Mononuclear cell (primary cell): Measurements from ENCODE around the gene NEDD4. TPM values are rescaled to one million over a fixed set of nuclear protein-coding genes. Genes with fewer than 3 reads are reported as not detected.
"Not testable (repeated sequence)": the region's sequence is repeated elsewhere in the genome, so short reads cannot be mapped to it uniquely, and the experiment has no call there.

Experiments used
- H3K27me3 ChIP-seq: 2 replicates; pipeline ENCODE4 v1.6.0; 2011; ENCODE audit warnings: low read length, control low read depth; ENCODE audit not compliant: insufficient read depth
- H3K4me1 ChIP-seq: 2 replicates; pipeline ENCODE4 v1.5.1; 2011; ENCODE audit warnings: mild to moderate bottlenecking, low read length, control low read depth; ENCODE audit not compliant: insufficient read depth
- H3K4me3 ChIP-seq: 2 replicates; pipeline ENCODE4 v1.5.1; 2011; ENCODE audit warnings: mild to moderate bottlenecking, low read length, moderate library complexity
- H3K9me3 ChIP-seq: 2 replicates; pipeline ENCODE4 v1.5.1; 2011; ENCODE audit warnings: low read depth, mild to moderate bottlenecking, control low read depth, low read length
- total RNA-seq: library from RNA; depleted of rRNA; stranded (reverse); fragments of >200 nt; gene quantifications from one replicate; pipeline ENCODE4 v1.2.3, GENCODE V29; 2012

Gene NEDD4
- total RNA-seq, 1 donor: 2.6 TPM

GRCh38 chr15:55954862-55955605 is 38.4 kb downstream of the NEDD4 start:
- no peak overlapping the region for H3K4me3 ChIP-seq
- no peaks in the 10 kb centered on the region for H3K9me3 ChIP-seq
- H3K4me1 ChIP-seq: no peaks in the 10 kb centered on the region
- H3K27me3 ChIP-seq: no peaks in the 10 kb centered on the region

GRCh38 chr15:55952501-55953274 is 40.7 kb downstream of the NEDD4 start:
- H3K9me3 ChIP-seq, H3K4me3 ChIP-seq, H3K27me3 ChIP-seq, H3K4me1 ChIP-seq: not testable (repeated sequence)

GRCh38 chr15:55944606-55945005 is 48.8 kb downstream of the NEDD4 start:
- H3K27me3 ChIP-seq, H3K4me3 ChIP-seq, H3K9me3 ChIP-seq: not testable (repeated sequence)
- peaks cover 20% of the 10 kb centered on the region for H3K4me1 ChIP-seq

- H3K9me3 ChIP-seq: no peaks in the 10 kb centered on the region
- peaks cover 20% of the 10 kb centered on the region for H3K4me1 ChIP-seq
- H3K4me3 ChIP-seq: no peak overlapping the region
- no peaks in the 10 kb centered on the region for H3K27me3 ChIP-seq
These were observed 51.1 kb downstream of the NEDD4 start for GRCh38 chr15:55942332-55942731.

- Histone ChIP-seq H3K4me1 (peaks cover 6% of the 10 kb centered on the region), H3K27me3 (no peaks in the 10 kb centered on the region), H3K9me3 (no peaks in the 10 kb centered on the region), H3K4me3 (no peak overlapping the region)
These were observed 56.4 kb downstream of the NEDD4 start for GRCh38 chr15:55937040-55937439.

- Histone ChIP-seq H3K9me3 (no peaks in the 10 kb centered on the region), H3K4me1 (no peaks in the 10 kb centered on the region), H3K4me3 (no peak overlapping the region), H3K27me3 (no peaks in the 10 kb centered on the region)
These were observed 64.5 kb downstream of the NEDD4 start for GRCh38 chr15:55928955-55929354.

- Histone ChIP-seq H3K9me3 (no peaks in the 10 kb centered on the region), H3K4me1 (no peaks in the 10 kb centered on the region), H3K4me3 (no peak overlapping the region), H3K27me3 (no peaks in the 10 kb centered on the region)
These were observed 71.7 kb downstream of the NEDD4 start for GRCh38 chr15:55921744-55922143.

- no peak overlapping the region for H3K4me3 ChIP-seq
- H3K9me3 ChIP-seq: no peaks in the 10 kb centered on the region
- no peaks in the 10 kb centered on the region for H3K27me3 ChIP-seq
- no peaks in the 10 kb centered on the region for H3K4me1 ChIP-seq
These were observed 75.5 kb downstream of the NEDD4 start for GRCh38 chr15:55917881-55918296.

- Histone ChIP-seq H3K4me1 (no peaks in the 10 kb centered on the region), H3K9me3 (no peaks in the 10 kb centered on the region)
These were observed 76.6 kb downstream of the NEDD4 start for GRCh38 chr15:55916666-55917409.

GRCh38 chr15:55915876-55916567 is 77.4 kb downstream of the NEDD4 start:
- no peaks in the 10 kb centered on the region for H3K4me1 ChIP-seq
- H3K27me3 ChIP-seq: no peaks in the 10 kb centered on the region
- H3K9me3 ChIP-seq: no peaks in the 10 kb centered on the region
- H3K4me3 ChIP-seq: no peak overlapping the region

More at GRCh38 chr15:55916666-55917409, 76.6 kb downstream of the NEDD4 start:
- Histone ChIP-seq H3K4me3 (no peak overlapping the region), H3K27me3 (no peaks in the 10 kb centered on the region)

- Histone ChIP-seq H3K4me3 (no peak overlapping the region), H3K4me1 (no peaks in the 10 kb centered on the region), H3K27me3 (no peaks in the 10 kb centered on the region), H3K9me3 (no peaks in the 10 kb centered on the region)
These were observed 78.2 kb downstream of the NEDD4 start for GRCh38 chr15:55915221-55915620.

- H3K4me3 ChIP-seq: no peak overlapping the region
- no peaks in the 10 kb centered on the region for H3K4me1 ChIP-seq
- no peaks in the 10 kb centered on the region for H3K27me3 ChIP-seq
- no peaks in the 10 kb centered on the region for H3K9me3 ChIP-seq
These were observed 79.0 kb downstream of the NEDD4 start for GRCh38 chr15:55914446-55914845.

- Histone ChIP-seq H3K4me1 (no peaks in the 10 kb centered on the region), H3K4me3 (no peak overlapping the region), H3K9me3 (no peaks in the 10 kb centered on the region), H3K27me3 (no peaks in the 10 kb centered on the region)
These were observed 80.4 kb downstream of the NEDD4 start for GRCh38 chr15:55912982-55913381.

GRCh38 chr15:55909036-55909811 is 84.2 kb downstream of the NEDD4 start:
- Histone ChIP-seq H3K27me3 (no peaks in the 10 kb centered on the region), H3K4me3 (no peak overlapping the region), H3K4me1 (no peaks in the 10 kb centered on the region), H3K9me3 (no peaks in the 10 kb centered on the region)
